GM21423 (cell line): ENCODE measurements around the gene STAT6.
"Not testable (repeated sequence)": the region's sequence is repeated elsewhere in the genome, so short reads cannot be mapped to it uniquely, and the experiment has no call there.

Source experiments
- ATAC-seq: cut with Tn5 transposase; IDR thresholded peaks from one replicate; pipeline ENCODE4 v1.9.1; 2021; ENCODE audit warnings: mild to moderate bottlenecking, moderate library complexity; ENCODE audit not compliant: unreplicated experiment

STAT6 gene

GRCh38 chr12:57090490-57090889, 20.7 kb downstream of the STAT6 start:
- no peak for ATAC-seq

GRCh38 chr12:57089271-57090245, 21.6 kb downstream of the STAT6 start:
- no peak for ATAC-seq

GRCh38 chr12:57088354-57089270, 22.6 kb downstream of the STAT6 start, which contains the start of gene NAB2:
Gene NAB2, plus strand, starts transcription at chr12:57089114. Its CDS starts 158 bp downstream, at chr12:57089272.
- peak; percentile 61 for ATAC-seq

GRCh38 chr12:57087691-57088353, 23.3 kb downstream of the STAT6 start:
- peak; percentile 29 for ATAC-seq

GRCh38 chr12:57087010-57087690, 24.0 kb downstream of the STAT6 start:
- peak; percentile 20 for ATAC-seq

- ATAC-seq: no peak
These were observed 24.6 kb downstream of the STAT6 start for GRCh38 chr12:57086493-57087009.

- ATAC-seq: no peak
These were observed 25.1 kb downstream of the STAT6 start for GRCh38 chr12:57085999-57086492.

- no peak for ATAC-seq
These were observed 30.3 kb downstream of the STAT6 start for GRCh38 chr12:57080855-57081254.

- ATAC-seq: no peak
These were observed 31.3 kb downstream of the STAT6 start for GRCh38 chr12:57079821-57080220.

GRCh38 chr12:57078519-57079404, 32.4 kb downstream of the STAT6 start, which contains the start of gene NEMP1:
Gene NEMP1, minus strand, starts transcription at chr12:57078791. Its CDS starts 46 bp downstream, at chr12:57078745.
- peak; percentile 96 for ATAC-seq

GRCh38 chr12:57073566-57074450, 37.4 kb downstream of the STAT6 start:
- ATAC-seq: not testable (repeated sequence)

GRCh38 chr12:57072661-57073060, 38.5 kb downstream of the STAT6 start:
- no peak for ATAC-seq

- peak; percentile 84 for ATAC-seq
These were observed 41.6 kb downstream of the STAT6 start for GRCh38 chr12:57069523-57069922.

- ATAC-seq: no peak
These were observed 44.9 kb downstream of the STAT6 start for GRCh38 chr12:57066245-57066644.

GRCh38 chr12:57063991-57064685, 47.0 kb downstream of the STAT6 start:
- ATAC-seq: peak; percentile 83

GRCh38 chr12:57058454-57058853, 52.7 kb downstream of the STAT6 start:
- no peak for ATAC-seq
